ENCODE results near the gene TERT.

- TF ChIP-seq, protein P1, sequence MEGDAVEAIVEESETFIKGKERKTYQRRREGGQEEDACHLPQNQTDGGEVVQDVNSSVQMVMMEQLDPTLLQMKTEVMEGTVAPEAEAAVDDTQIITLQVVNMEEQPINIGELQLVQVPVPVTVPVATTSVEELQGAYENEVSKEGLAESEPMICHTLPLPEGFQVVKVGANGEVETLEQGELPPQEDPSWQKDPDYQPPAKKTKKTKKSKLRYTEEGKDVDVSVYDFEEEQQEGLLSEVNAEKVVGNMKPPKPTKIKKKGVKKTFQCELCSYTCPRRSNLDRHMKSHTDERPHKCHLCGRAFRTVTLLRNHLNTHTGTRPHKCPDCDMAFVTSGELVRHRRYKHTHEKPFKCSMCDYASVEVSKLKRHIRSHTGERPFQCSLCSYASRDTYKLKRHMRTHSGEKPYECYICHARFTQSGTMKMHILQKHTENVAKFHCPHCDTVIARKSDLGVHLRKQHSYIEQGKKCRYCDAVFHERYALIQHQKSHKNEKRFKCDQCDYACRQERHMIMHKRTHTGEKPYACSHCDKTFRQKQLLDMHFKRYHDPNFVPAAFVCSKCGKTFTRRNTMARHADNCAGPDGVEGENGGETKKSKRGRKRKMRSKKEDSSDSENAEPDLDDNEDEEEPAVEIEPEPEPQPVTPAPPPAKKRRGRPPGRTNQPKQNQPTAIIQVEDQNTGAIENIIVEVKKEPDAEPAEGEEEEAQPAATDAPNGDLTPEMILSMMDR (IDR thresholded peaks at IDR 0.05), result no peak
- TF ChIP-seq POLR2A (IDR thresholded peaks at IDR 0.05) (no peak), POLR2AphosphoS5 (IDR thresholded peaks at IDR 0.05) (no peak)
These were observed 80.5 kb downstream of the TERT start for GRCh38 chr5:1214163-1214935.

Measured in breast epithelium (tissue), 3 donors.